Effector memory CD4-positive, alpha-beta T cell (primary cell): ENCODE data around the gene CES2.
"Not testable (repeated sequence)": the region's sequence is repeated elsewhere in the genome, so short reads cannot be mapped to it uniquely, and the experiment has no call there.

Source experiments
- DNase-seq, 3 donors: peaks; one replicate each; pipeline ENCODE4 v3.0.0-alpha.2; 2020
- H3K27ac ChIP-seq: 2 replicates; pipeline ENCODE4 v1.7.0; 2013; ENCODE audit warnings: mild to moderate bottlenecking, low read length, moderate library complexity; ENCODE audit not compliant: insufficient read depth, poor library complexity, severe bottlenecking
- H3K27me3 ChIP-seq: replicated peaks from 2 replicates; pipeline ENCODE4 v1.7.0; 2013; ENCODE audit warnings: mild to moderate bottlenecking, low read length; ENCODE audit not compliant: insufficient read depth, control insufficient read depth, poor library complexity, severe bottlenecking
- H3K36me3 ChIP-seq: 2 replicates; pipeline ENCODE4 v1.7.0; 2013; ENCODE audit warnings: mild to moderate bottlenecking, low read length, moderate library complexity; ENCODE audit not compliant: control insufficient read depth, insufficient read depth
- H3K4me1 ChIP-seq: 2 replicates; pipeline ENCODE4 v1.7.0; 2013; ENCODE audit warnings: low read length, mild to moderate bottlenecking; ENCODE audit not compliant: control insufficient read depth, insufficient read depth, poor library complexity, severe bottlenecking
- H3K4me3 ChIP-seq: 2 replicates; pipeline ENCODE4 v1.7.0; 2013; ENCODE audit warnings: low read length, low read depth, mild to moderate bottlenecking; ENCODE audit not compliant: insufficient read depth, poor library complexity, severe bottlenecking
- H3K9me3 ChIP-seq: 2 replicates; pipeline ENCODE4 v1.7.0; 2013; ENCODE audit warnings: mild to moderate bottlenecking, low read length, moderate library complexity; ENCODE audit not compliant: control insufficient read depth

The CES2 gene

DNA sequence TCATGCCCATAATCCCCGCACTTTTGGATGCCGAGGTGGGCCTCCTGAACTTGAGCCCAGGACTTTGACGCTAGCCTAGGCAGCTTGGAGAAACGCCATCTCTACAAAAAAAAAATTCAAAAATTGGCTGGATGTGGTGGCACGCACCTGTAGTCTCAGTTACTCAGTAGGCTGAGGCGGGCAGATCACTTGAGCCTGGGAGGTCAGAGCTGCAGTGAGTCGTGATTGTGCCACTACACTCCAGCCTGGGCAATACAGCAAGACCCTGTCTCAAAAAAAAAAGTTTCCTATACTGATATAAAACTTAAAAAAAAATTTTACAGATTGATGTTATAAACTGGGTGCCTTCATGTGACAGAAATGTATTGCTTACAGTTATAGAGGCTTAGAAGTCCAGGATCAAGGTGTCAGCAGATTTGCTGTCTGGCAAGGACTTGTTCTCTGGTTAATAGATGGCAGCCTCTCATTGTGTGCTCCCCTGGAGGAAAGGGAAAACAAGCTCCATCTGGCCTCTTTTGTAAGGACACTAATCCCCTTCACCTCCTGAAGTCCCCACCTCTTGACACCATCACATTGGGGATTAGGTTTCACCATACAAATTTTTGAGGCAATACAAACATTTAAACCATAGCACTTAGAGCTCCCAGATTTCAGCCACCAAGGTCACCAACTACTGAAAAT lies 17.3 kb downstream of the CES2 start:
- no peak for DNase-seq
- H3K4me1 ChIP-seq, result peaks cover 9% of the 10 kb centered on the region
- no peaks in the 10 kb centered on the region for H3K36me3 ChIP-seq
- H3K9me3 ChIP-seq, result no peaks in the 10 kb centered on the region
- peaks cover 24% of the 10 kb centered on the region for H3K27me3 ChIP-seq
- no peak overlapping the region for H3K4me3 ChIP-seq
- H3K27ac ChIP-seq, result no peak overlapping the region

DNA sequence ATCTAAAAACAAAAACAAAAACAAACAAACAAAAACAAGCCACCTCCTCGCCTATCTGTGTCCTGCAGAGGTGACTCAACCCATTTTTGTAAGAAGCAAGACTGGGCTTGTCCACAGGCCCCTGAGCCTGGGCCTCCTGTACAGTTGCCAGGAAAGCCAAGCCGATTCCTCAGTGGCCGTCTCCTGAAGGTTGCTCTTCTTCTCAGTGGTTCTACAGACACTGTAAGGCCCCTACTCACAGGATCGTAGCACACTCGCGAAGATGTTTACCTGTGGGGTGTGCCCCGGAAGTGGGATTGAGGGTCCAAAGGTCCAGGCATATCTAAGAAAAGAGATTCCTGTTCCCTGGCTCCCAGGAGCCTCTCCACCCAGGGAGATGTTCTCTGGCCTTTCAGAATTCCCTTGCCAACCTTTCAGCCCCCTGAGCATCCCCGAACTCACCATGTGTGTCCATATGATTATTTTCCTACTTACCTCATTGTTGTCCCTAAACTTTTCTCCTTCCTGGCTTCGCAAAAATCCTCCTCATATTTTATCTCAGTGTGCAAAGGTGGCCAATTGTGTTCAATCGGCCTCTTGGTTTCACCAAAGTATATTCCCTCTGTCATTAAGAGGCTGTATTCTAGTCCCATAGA lies 18.3 kb downstream of the CES2 start:
- Histone ChIP-seq H3K36me3 (no peaks in the 10 kb centered on the region), H3K27ac (no peak overlapping the region), H3K27me3 (peaks cover 18% of the 10 kb centered on the region)

GRCh38 chr16:66954097-66954659 lies 18.9 kb downstream of the CES2 start:
- H3K27me3 ChIP-seq, result peaks cover 12% of the 10 kb centered on the region
- no peaks in the 10 kb centered on the region for H3K4me1 ChIP-seq
- no peak overlapping the region for H3K27ac ChIP-seq
- DNase-seq, result peak; percentile 34 to 60 (median 48)
- H3K4me3 ChIP-seq, result no peak overlapping the region
- no peaks in the 10 kb centered on the region for H3K9me3 ChIP-seq
- H3K36me3 ChIP-seq, result no peaks in the 10 kb centered on the region

More for the DNA sequence above, 18.3 kb downstream of the CES2 start:
- no peak for DNase-seq
- Histone ChIP-seq H3K9me3 (no peaks in the 10 kb centered on the region), H3K4me3 (no peak overlapping the region), H3K4me1 (peaks cover 5% of the 10 kb centered on the region)

DNA sequence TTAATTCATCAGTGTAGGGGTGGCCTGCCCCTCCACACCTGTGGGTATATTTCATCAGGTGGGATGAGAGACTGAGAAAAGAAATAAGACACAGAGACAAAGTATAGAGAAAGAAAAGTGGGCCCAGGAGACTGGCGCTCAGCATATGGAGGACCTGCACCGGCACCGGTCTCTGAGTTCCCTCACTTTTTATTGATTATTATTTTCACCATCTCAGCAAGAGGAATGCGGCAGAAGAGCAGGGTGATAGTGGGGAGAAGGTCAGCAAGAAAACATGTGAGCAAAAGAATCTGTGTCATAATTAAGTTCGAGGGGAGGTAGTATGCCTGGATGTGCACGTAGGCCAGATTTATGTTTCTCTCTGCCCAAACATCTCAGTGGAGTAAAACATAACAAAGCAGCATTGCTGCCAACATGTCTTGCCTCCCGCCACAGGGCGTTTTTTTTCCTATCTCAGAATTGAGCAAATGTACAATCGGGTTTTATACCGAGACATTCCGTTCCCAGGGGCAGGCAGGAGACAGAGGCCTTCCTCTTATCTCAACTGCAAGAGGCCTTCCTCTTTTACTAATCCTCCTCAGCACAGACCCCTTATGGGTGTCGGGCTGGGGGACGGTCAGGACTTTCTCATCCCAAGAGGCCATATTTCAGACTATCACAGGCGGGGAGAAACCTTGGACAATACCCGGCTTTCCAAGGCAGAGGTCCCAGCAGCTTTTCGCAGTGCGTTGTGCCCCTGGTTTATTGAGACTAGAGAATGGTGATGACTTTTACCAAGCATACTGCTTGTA lies 20.2 kb downstream of the CES2 start:
- not testable (repeated sequence) for H3K4me1 ChIP-seq, H3K4me3 ChIP-seq

DNA sequence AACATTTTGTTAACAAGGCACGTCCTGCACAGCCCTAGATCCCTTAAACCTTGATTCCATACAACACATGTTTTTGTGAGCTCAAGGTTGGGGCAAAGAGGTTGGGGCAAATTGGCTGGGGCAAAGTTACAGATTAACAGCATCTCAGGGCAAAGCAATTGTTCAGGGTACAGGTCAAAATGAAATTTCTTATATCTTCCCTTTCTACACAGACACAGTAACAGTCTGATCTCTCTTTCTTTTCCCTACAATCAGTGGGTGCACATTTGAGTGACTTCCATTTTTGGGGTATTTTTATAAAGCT lies 20.8 kb downstream of the CES2 start:
- not testable (repeated sequence) for DNase-seq, H3K27me3 ChIP-seq, H3K27ac ChIP-seq, H3K9me3 ChIP-seq, H3K4me3 ChIP-seq, H3K4me1 ChIP-seq, H3K36me3 ChIP-seq

More for the DNA sequence above, 20.2 kb downstream of the CES2 start:
- DNase-seq, H3K9me3 ChIP-seq, H3K27ac ChIP-seq, H3K27me3 ChIP-seq, H3K36me3 ChIP-seq: not testable (repeated sequence)

GRCh38 chr16:66958857-66959703 lies 23.8 kb downstream of the CES2 start:
- no peak overlapping the region for H3K4me3 ChIP-seq

DNA sequence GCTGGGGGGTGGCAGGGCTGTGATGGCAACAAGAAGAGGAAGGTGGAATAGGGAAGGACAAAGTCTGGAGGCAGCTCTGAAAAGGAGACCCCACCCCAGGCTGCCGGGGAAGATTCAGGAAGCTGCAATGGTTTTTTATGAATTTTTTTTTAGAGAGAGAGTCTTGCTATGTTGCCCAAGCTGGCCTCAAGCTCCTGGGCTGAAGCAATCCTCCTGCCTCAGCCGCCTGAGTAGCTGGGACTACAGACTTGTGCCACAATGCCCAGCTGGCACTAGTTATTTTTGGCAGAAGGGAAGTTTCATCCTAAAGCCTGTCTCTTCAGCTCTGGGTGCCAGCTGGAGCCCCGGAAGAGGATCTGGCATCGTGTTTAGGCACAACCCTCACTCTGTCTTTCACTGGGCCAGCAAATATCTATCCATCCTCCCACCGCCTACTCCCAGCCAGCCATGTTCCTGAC lies 24.4 kb downstream of the CES2 start:
- Histone ChIP-seq H3K4me3 (no peak overlapping the region), H3K27ac (no peak overlapping the region), H3K4me1 (no peaks in the 10 kb centered on the region), H3K36me3 (no peaks in the 10 kb centered on the region), H3K27me3 (no peaks in the 10 kb centered on the region), H3K9me3 (no peaks in the 10 kb centered on the region)
- no peak for DNase-seq

More at GRCh38 chr16:66958857-66959703, 23.8 kb downstream of the CES2 start:
- Histone ChIP-seq H3K9me3 (no peaks in the 10 kb centered on the region), H3K36me3 (no peaks in the 10 kb centered on the region), H3K4me1 (no peaks in the 10 kb centered on the region), H3K27ac (no peak overlapping the region), H3K27me3 (no peaks in the 10 kb centered on the region)
- no peak for DNase-seq

- Histone ChIP-seq H3K27me3 (no peaks in the 10 kb centered on the region), H3K9me3 (no peaks in the 10 kb centered on the region), H3K36me3 (no peaks in the 10 kb centered on the region), H3K4me3 (no peak overlapping the region), H3K4me1 (no peaks in the 10 kb centered on the region), H3K27ac (no peak overlapping the region)
- DNase-seq, result no peak
Observed at GRCh38 chr16:66960270-66960669, 25.0 kb downstream of the CES2 start.

- peak; percentile 8 to 28 (median 21) for DNase-seq
- no peak within 1 kb of the TSS for H3K4me3 ChIP-seq
Observed at GRCh38 chr16:66961065-66961744, 25.9 kb downstream of the CES2 start, which contains the start of gene CES3. Gene CES3 (plus strand): TSS chr16:66961266. CDS start chr16:66961308, 42 bp downstream.

More at GRCh38 chr16:66961065-66961744, 25.9 kb downstream of the CES2 start, which contains the start of gene CES3:
- H3K27ac ChIP-seq, result no peak within 1 kb of the TSS
- no peaks in the 10 kb centered on the region for H3K36me3 ChIP-seq
- H3K4me1 ChIP-seq, result no peaks in the 10 kb centered on the region
- no peaks in the 10 kb centered on the region for H3K27me3 ChIP-seq
- no peaks in the 10 kb centered on the region for H3K9me3 ChIP-seq
